ENCODE data around the gene CELF5. TPM values are rescaled to one million over a fixed set of nuclear protein-coding genes. Genes with fewer than 3 reads are reported as not detected.

Gene CELF5
- total RNA-seq, 4 donors from 2014 or later = not detected

- Histone ChIP-seq H3K36me3 (no peaks in the 10 kb centered on the region), H3K4me3 (no peak overlapping the region), H3K9me3 (no peaks in the 10 kb centered on the region), H3K27me3 (no peaks in the 10 kb centered on the region), H3K27ac (no peak overlapping the region), H3K4me1 (no peaks in the 10 kb centered on the region)
- TF ChIP-seq, protein P1, sequence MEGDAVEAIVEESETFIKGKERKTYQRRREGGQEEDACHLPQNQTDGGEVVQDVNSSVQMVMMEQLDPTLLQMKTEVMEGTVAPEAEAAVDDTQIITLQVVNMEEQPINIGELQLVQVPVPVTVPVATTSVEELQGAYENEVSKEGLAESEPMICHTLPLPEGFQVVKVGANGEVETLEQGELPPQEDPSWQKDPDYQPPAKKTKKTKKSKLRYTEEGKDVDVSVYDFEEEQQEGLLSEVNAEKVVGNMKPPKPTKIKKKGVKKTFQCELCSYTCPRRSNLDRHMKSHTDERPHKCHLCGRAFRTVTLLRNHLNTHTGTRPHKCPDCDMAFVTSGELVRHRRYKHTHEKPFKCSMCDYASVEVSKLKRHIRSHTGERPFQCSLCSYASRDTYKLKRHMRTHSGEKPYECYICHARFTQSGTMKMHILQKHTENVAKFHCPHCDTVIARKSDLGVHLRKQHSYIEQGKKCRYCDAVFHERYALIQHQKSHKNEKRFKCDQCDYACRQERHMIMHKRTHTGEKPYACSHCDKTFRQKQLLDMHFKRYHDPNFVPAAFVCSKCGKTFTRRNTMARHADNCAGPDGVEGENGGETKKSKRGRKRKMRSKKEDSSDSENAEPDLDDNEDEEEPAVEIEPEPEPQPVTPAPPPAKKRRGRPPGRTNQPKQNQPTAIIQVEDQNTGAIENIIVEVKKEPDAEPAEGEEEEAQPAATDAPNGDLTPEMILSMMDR (IDR thresholded peaks at IDR 0.05) = no peak
- no peak for TF ChIP-seq POLR2A (IDR thresholded peaks at IDR 0.05)
- no peak for DNase-seq
These were observed 91.7 kb downstream of the CELF5 start for GRCh38 chr19:3316132-3316648.

DNA sequence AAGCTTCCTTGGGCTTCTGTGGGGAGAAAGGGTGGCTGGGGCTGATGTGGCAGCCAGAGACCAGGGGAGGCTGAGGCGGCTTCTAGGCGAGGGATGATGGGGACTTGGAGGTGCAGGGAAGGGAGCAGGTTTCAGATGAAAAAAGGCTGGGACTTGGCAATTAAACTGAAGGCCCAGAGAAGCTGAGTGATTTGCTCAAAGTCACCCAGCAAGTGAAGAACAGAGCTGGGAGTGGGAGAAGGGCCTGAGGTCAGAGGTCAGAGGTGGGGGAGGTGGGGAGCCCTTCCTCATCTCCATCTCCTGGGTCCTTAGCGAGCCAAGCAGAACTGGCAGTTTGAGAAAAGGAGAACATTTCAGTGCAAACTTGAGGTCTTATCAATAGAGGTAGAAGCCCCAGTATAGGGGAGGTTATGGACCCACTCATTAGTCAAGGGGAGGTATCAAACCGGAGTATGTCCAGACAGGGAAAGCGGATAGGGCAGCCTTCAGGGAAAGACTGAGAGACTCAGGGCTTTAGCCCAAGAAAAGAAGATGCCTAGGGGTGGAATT, 92.3 kb downstream of the CELF5 start:
- no peaks in the 10 kb centered on the region for H3K4me1 ChIP-seq
- H3K36me3 ChIP-seq = no peaks in the 10 kb centered on the region
- H3K4me3 ChIP-seq = no peak overlapping the region
- TF ChIP-seq, protein P1 (IDR thresholded peaks at IDR 0.05) = no peak
- H3K27ac ChIP-seq = no peak overlapping the region
- no peak for DNase-seq
- no peaks in the 10 kb centered on the region for H3K9me3 ChIP-seq
- no peaks in the 10 kb centered on the region for H3K27me3 ChIP-seq

DNA sequence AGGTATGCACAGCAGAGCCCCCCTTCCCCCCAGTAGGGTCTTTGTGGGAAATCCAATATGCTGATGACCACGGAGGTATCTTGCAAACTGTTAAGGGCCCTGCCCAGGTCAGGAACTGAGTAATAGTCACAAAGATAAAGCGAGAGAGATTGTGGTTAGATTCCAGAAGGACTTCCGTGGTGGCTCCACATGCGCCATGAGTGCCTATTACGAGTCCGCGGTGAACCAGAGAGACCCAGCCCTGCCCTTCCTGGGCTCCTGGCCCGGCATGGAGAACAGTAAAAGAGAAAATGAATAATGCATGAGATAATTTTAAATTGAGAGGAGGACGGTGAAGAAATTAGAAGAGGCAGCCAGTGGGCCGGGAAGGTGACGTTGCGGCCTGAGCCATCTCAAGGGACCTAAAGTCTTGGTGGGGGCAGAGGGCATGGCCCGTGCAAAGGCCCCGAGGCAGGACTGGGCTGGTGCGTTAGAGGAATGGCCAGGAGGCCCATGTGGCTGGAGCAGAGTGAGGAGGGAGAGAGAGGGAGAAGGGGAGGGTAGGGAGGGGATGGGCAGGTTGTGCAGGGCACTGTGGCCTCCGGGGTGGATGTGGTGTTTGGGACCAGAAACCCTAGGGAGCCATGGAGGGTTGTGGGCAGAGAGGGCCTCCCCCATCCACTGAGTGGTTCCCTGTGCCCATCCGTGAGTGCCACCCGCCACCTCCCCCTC, 95.3 kb downstream of the CELF5 start:
- H3K27me3 ChIP-seq = no peaks in the 10 kb centered on the region
- TF ChIP-seq POLR2A (IDR thresholded peaks at IDR 0.05) = no peak
- TF ChIP-seq, protein P1 (IDR thresholded peaks at IDR 0.05) = no peak

GRCh38 chr19:3320354-3320670, 95.9 kb downstream of the CELF5 start:
- Histone ChIP-seq H3K36me3 (no peaks in the 10 kb centered on the region), H3K4me3 (no peak overlapping the region), H3K4me1 (no peaks in the 10 kb centered on the region), H3K27ac (no peak overlapping the region), H3K9me3 (no peaks in the 10 kb centered on the region), H3K27me3 (no peaks in the 10 kb centered on the region)
- no peak for TF ChIP-seq POLR2A (IDR thresholded peaks at IDR 0.05)
- TF ChIP-seq, protein P1 (IDR thresholded peaks at IDR 0.05) = no peak
- DNase-seq = no peak

More for the DNA sequence above, 95.3 kb downstream of the CELF5 start:
- no peak overlapping the region for H3K4me3 ChIP-seq
- H3K4me1 ChIP-seq = no peaks in the 10 kb centered on the region
- no peaks in the 10 kb centered on the region for H3K36me3 ChIP-seq
- no peaks in the 10 kb centered on the region for H3K9me3 ChIP-seq
- DNase-seq = no peak
- H3K27ac ChIP-seq = no peak overlapping the region

- H3K27me3 ChIP-seq = no peaks in the 10 kb centered on the region
- no peak for DNase-seq
- no peak overlapping the region for H3K27ac ChIP-seq
- no peaks in the 10 kb centered on the region for H3K9me3 ChIP-seq
- H3K4me1 ChIP-seq = no peaks in the 10 kb centered on the region
- TF ChIP-seq POLR2A (IDR thresholded peaks at IDR 0.05) = no peak
- TF ChIP-seq, protein P1 (IDR thresholded peaks at IDR 0.05) = no peak
- H3K36me3 ChIP-seq = no peaks in the 10 kb centered on the region
- H3K4me3 ChIP-seq = no peak overlapping the region
These were observed 96.4 kb downstream of the CELF5 start for GRCh38 chr19:3320853-3321252.
